NCI-H774 (cell line): Measurements from ENCODE around the gene ALDH18A1.
"Not testable (repeated sequence)": the region's sequence is repeated elsewhere in the genome, so short reads cannot be mapped to it uniquely, and the experiment has no call there.

Experiments used
- DNase-seq: peaks from one replicate; lab custom pipeline; 2025; lab: John Stamatoyannopoulos, UW

Gene ALDH18A1

GRCh38 chr10:95648138-95648537 is 8.4 kb downstream of the ALDH18A1 start:
- no peak for DNase-seq

- no peak for DNase-seq
Observed at GRCh38 chr10:95646160-95646559, 10.4 kb downstream of the ALDH18A1 start.

- DNase-seq: no peak
Observed at GRCh38 chr10:95644901-95645300, 11.6 kb downstream of the ALDH18A1 start.

GRCh38 chr10:95640891-95641315 is 15.6 kb downstream of the ALDH18A1 start:
- DNase-seq: no peak

- DNase-seq: no peak
Observed at GRCh38 chr10:95637911-95638310, 18.6 kb downstream of the ALDH18A1 start.

- no peak for DNase-seq
Observed at GRCh38 chr10:95637140-95637539, 19.4 kb downstream of the ALDH18A1 start.

- DNase-seq: no peak
Observed at GRCh38 chr10:95635319-95635733, 21.2 kb downstream of the ALDH18A1 start.

GRCh38 chr10:95628786-95629185 is 27.7 kb downstream of the ALDH18A1 start:
- DNase-seq: no peak

- no peak for DNase-seq
Observed at GRCh38 chr10:95626500-95626899, 30.0 kb downstream of the ALDH18A1 start.

- DNase-seq: not testable (repeated sequence)
Observed at GRCh38 chr10:95620415-95620814, 36.1 kb downstream of the ALDH18A1 start.

GRCh38 chr10:95618101-95618500 is 38.4 kb downstream of the ALDH18A1 start:
- no peak for DNase-seq

- no peak for DNase-seq
Observed at GRCh38 chr10:95616446-95616845, 40.1 kb downstream of the ALDH18A1 start.

GRCh38 chr10:95613330-95613729 is 43.2 kb downstream of the ALDH18A1 start:
- no peak for DNase-seq

- no peak for DNase-seq
Observed at GRCh38 chr10:95610727-95611126, 45.8 kb downstream of the ALDH18A1 start.

GRCh38 chr10:95606922-95607321 is 49.6 kb downstream of the ALDH18A1 start:
- DNase-seq: no peak

- DNase-seq: no peak
Observed at GRCh38 chr10:95605163-95605562, 51.3 kb downstream of the ALDH18A1 start.

- DNase-seq: no peak
Observed at GRCh38 chr10:95604630-95605029, 51.9 kb downstream of the ALDH18A1 start.

GRCh38 chr10:95602382-95602781 is 54.1 kb downstream of the ALDH18A1 start:
- no peak for DNase-seq

- peak; percentile 55 for DNase-seq
Observed at GRCh38 chr10:95601116-95601719, 55.3 kb downstream of the ALDH18A1 start.

GRCh38 chr10:95600158-95600557 is 56.4 kb downstream of the ALDH18A1 start:
- DNase-seq: no peak

- no peak for DNase-seq
Observed at GRCh38 chr10:95597788-95598187, 58.7 kb downstream of the ALDH18A1 start.

GRCh38 chr10:95588025-95588424 is 68.5 kb downstream of the ALDH18A1 start:
- DNase-seq: no peak

- DNase-seq: no peak
Observed at GRCh38 chr10:95579835-95580535, 76.5 kb downstream of the ALDH18A1 start.

- DNase-seq: no peak
Observed at GRCh38 chr10:95579292-95579691, 77.2 kb downstream of the ALDH18A1 start.
